ENCODE data around the gene GSS. TPM values are rescaled to one million over a fixed set of nuclear protein-coding genes. Genes with fewer than 3 reads are reported as not detected.

The GSS gene
- total RNA-seq, 4 donors from 2014 or later, result 28.8 to 61.6 (median 47.0) TPM

DNA sequence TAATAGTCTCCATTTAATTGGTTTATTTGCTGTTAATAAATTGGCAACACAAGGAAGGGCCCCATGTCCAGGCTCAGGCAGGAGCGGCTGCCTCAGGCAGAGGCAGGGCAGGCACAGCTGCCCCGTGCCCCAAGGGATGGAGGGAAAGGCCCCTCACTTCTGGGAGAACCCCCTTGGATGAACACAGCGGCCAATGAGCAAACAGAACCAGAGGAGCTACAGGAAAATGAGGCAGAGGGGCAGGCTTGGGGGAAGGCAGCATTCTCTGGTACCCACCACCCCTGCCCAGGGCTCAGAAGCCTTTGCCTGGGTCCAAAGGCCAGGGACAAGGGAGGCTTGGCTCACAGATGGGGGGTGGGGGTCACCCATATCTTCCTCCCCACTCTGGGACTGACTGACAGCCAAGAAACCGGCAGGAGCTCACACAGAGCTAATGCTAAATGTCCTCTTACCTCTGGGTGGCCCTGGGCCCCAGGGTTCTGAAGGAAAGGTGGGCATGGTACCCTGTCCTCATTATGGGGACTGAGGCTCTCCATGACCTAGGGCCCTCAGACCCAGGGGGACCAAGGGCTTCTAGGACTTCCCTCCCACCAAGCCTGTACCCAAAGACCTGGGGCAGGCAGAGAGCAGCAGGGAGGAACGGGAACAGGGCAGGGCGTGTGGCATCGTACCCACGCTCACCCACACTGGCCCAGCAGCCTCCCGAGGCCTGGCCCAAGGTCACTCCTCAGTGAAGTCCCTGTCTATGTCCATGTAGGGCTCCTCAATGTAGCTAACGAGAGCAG, 47.0 kb upstream of the GSS start:
- TF ChIP-seq EP300 (IDR thresholded peaks at IDR 0.05) (no peak), POLR2A (IDR thresholded peaks at IDR 0.05) (no peak)
- TF ChIP-seq, protein P1, sequence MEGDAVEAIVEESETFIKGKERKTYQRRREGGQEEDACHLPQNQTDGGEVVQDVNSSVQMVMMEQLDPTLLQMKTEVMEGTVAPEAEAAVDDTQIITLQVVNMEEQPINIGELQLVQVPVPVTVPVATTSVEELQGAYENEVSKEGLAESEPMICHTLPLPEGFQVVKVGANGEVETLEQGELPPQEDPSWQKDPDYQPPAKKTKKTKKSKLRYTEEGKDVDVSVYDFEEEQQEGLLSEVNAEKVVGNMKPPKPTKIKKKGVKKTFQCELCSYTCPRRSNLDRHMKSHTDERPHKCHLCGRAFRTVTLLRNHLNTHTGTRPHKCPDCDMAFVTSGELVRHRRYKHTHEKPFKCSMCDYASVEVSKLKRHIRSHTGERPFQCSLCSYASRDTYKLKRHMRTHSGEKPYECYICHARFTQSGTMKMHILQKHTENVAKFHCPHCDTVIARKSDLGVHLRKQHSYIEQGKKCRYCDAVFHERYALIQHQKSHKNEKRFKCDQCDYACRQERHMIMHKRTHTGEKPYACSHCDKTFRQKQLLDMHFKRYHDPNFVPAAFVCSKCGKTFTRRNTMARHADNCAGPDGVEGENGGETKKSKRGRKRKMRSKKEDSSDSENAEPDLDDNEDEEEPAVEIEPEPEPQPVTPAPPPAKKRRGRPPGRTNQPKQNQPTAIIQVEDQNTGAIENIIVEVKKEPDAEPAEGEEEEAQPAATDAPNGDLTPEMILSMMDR (IDR thresholded peaks at IDR 0.05), result no peak
- Histone ChIP-seq H3K27me3 (no peaks in the 10 kb centered on the region), H3K4me3 (no peak overlapping the region), H3K27ac (no peak overlapping the region), H3K4me1 (peaks cover 0 to 3% (median 0%) of the 10 kb centered on the region in 4 donors), H3K9me3 (no peaks in the 10 kb centered on the region), H3K36me3 (peaks cover 7 to 100% (median 56%) of the 10 kb centered on the region in 3 donors)
- WGBS, 2 donors, result 79 to 85% methylated on average over 7 to 10 of the region's 10 CpGs
- no peak for DNase-seq (ENCODE audit: low spot score in 2 of 2)

DNA sequence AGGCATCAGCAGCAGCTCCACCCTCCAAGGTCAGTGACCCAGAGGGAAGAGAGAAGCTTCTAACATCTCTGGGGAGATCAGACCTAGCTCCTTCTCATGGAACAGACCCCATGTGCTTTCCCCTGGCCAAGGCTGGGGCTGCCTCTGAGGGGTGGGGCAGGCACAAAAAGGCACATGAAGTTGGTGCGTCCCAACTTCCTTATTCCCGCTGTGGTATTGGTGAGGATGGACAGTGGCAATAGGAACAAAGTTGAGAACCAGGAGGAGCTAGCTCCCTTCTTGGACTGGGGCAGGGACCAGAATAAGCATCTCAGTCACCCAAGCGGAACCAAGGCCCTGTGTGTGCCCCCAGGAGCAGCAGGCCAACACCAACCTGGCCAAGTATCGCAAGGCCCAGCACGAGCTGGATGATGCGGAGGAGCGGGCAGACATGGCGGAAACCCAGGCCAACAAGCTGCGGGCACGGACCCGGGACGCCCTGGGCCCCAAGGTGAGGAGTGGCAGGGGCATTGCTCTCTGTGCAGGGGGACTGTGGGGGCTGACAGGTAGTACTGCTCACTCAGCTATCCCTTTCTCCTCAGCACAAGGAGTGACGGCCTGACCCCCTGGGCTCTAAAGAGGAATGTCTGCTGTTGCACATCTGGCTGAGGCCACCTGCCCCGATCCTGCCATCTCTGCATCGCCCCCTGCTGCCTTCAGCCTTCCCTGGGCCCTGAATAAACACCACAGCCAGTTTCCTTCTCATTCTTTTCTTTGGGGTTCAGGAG, 46.2 kb upstream of the GSS start:
- no peak overlapping the region for H3K27ac ChIP-seq
- peaks cover 0 to 11% (median 0%) of the 10 kb centered on the region in 4 donors for H3K4me1 ChIP-seq
- 83 to 88% methylated on average over 15 of the region's 15 CpGs for WGBS, 2 donors
- H3K36me3 ChIP-seq, result peaks cover 7 to 100% (median 50%) of the 10 kb centered on the region in 3 donors
- no peak for DNase-seq (ENCODE audit: low spot score in 2 of 2)
- no peaks in the 10 kb centered on the region for H3K9me3 ChIP-seq
- TF ChIP-seq POLR2A (IDR thresholded peaks at IDR 0.05) (no peak), EP300 (IDR thresholded peaks at IDR 0.05) (no peak)
- TF ChIP-seq, protein P1 (IDR thresholded peaks at IDR 0.05), result no peak
- no peak overlapping the region for H3K4me3 ChIP-seq
- no peaks in the 10 kb centered on the region for H3K27me3 ChIP-seq

DNA sequence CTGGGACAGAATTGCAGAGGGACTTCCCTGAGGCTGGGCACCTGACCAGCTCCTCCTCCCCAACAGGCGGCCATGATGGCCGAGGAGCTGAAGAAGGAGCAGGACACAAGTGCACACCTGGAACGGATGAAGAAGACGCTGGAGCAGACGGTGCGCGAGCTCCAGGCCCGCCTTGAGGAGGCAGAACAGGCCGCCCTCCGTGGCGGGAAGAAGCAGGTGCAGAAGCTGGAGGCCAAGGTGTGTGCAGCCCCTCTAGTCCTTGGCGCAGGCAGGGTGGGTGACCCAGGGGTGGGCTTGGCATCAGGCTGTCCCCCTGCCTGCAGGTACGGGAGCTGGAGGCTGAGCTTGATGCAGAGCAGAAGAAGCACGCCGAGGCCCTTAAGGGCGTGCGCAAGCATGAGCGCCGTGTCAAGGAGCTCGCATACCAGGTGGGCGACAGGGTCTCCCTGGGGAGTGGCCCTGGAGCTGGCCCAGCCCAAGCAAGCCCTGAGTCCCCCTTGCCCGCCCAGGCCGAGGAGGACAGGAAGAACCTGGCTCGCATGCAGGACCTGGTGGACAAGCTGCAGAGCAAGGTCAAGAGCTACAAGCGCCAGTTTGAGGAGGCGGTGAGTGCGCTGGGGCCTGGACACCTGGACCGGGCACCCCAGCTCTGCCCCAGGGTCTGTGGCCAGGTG, 45.5 kb upstream of the GSS start:
- Histone ChIP-seq H3K4me3 (no peak overlapping the region), H3K27me3 (no peaks in the 10 kb centered on the region), H3K4me1 (peaks cover 0 to 11% (median 0%) of the 10 kb centered on the region in 4 donors), H3K9me3 (no peaks in the 10 kb centered on the region), H3K27ac (no peak overlapping the region), H3K36me3 (peaks cover 2 to 100% (median 43%) of the 10 kb centered on the region in 3 donors)
- TF ChIP-seq EP300 (IDR thresholded peaks at IDR 0.05) (no peak), POLR2A (IDR thresholded peaks at IDR 0.05) (no peak)
- TF ChIP-seq, protein P1 (IDR thresholded peaks at IDR 0.05), result no peak
- DNase-seq (ENCODE audit: low spot score in 2 of 2), result no peak
- 93 to 94% methylated on average over 25 to 28 of the region's 28 CpGs for WGBS, 2 donors

DNA sequence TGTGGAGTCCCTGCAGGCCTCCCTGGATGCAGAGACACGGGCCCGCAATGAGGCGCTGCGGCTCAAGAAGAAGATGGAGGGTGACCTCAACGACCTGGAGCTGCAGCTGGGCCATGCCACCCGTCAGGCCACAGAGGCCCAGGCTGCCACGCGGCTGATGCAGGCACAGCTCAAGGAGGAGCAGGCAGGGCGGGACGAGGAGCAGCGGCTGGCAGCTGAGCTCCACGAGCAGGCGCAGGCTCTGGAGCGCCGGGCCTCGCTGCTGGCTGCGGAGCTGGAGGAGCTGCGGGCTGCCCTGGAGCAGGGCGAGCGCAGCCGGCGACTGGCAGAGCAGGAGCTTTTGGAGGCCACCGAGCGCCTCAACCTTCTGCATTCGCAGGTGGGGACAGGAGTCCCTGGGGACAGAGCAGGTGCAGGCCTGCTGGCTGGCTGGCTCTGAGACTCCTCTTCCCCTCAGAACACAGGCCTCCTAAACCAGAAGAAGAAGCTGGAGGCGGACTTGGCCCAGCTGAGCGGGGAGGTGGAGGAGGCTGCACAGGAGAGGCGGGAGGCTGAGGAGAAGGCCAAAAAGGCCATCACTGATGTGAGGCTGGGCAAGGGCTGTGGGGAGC, 44.8 kb upstream of the GSS start:
- Histone ChIP-seq H3K27me3 (no peaks in the 10 kb centered on the region), H3K9me3 (no peaks in the 10 kb centered on the region), H3K4me3 (no peak overlapping the region), H3K36me3 (peaks cover 2 to 100% (median 44%) of the 10 kb centered on the region in 3 donors), H3K4me1 (peaks cover 0 to 11% (median 0%) of the 10 kb centered on the region in 4 donors), H3K27ac (no peak overlapping the region)
- no peak for DNase-seq (ENCODE audit: low spot score in 2 of 2)
- TF ChIP-seq POLR2A (IDR thresholded peaks at IDR 0.05) (no peak), EP300 (IDR thresholded peaks at IDR 0.05) (no peak)
- TF ChIP-seq, protein P1 (IDR thresholded peaks at IDR 0.05), result no peak
- WGBS, 2 donors, result 91 to 93% methylated on average over 28 of the region's 28 CpGs
